ENCODE results near the gene MRTFB. TPM values are rescaled to one million over a fixed set of nuclear protein-coding genes. Genes with fewer than 3 reads are reported as not detected.

MRTFB gene
- total and polyA plus RNA-seq, 2 of the 13 experiments (the other 11 are each of a cell fraction or from before 2014, with no cell fraction given), result 11.4 to 14.0 TPM

GRCh38 chr16:14300705-14301168 lies 229.6 kb downstream of the MRTFB start (continued):
- no peak for TF ChIP-seq SRSF4 (IDR thresholded peaks at IDR 0.05; ENCODE audit: low read depth, low read length, poor library complexity, severe bottlenecking)
- peak; percentile 24; the same call in 1 of the 2 replicates for TF ChIP-seq RXRA (CRISPR knock-in tag; IDR thresholded peaks at IDR 0.05)
- TF ChIP-seq MXI1 (IDR thresholded peaks at IDR 0.05; ENCODE audit: borderline replicate concordance, low read depth, low read length), result peak; percentile 84; the same call in 1 of the 3 replicates
- peak; percentile 30; the same call in 1 of the 2 replicates for TF ChIP-seq NFKBIZ (CRISPR knock-in tag; IDR thresholded peaks at IDR 0.05)
- TF ChIP-seq FOXO1 (CRISPR knock-in tag; IDR thresholded peaks at IDR 0.05), result no peak; the same call in 1 of the 2 replicates
- peak; percentile 26; the same call in 1 of the 2 replicates for TF ChIP-seq ETV5 (CRISPR knock-in tag; IDR thresholded peaks at IDR 0.05; ENCODE audit: borderline replicate concordance)
- TF ChIP-seq DPF2 (CRISPR knock-in tag; IDR thresholded peaks at IDR 0.05; ENCODE audit: borderline replicate concordance, low read depth), result 0 out of 2 replicates have a peak, but pooled peaks have one; percentile 15
- no peak for TF ChIP-seq MTA1 (CRISPR knock-in tag; IDR thresholded peaks at IDR 0.05; ENCODE audit: borderline replicate concordance)
- TF ChIP-seq RARA (CRISPR knock-in tag; IDR thresholded peaks at IDR 0.05), result peak; percentile 54
- 0 out of 2 replicates have a peak, but pooled peaks have one; percentile 25 for TF ChIP-seq THRA (CRISPR knock-in tag; IDR thresholded peaks at IDR 0.05; ENCODE audit: borderline replicate concordance)
- 0 out of 2 replicates have a peak, but pooled peaks have one; percentile 41 for TF ChIP-seq DMAP1 (CRISPR knock-in tag; IDR thresholded peaks at IDR 0.05)
- peak; percentile 80; the same call in 1 of the 2 replicates for TF ChIP-seq ISX (CRISPR knock-in tag; conservative IDR thresholded peaks at IDR 0.05)
- peak; percentile 7; the same call in 1 of the 2 replicates for TF ChIP-seq NFE2L2 (IDR thresholded peaks at IDR 0.05; ENCODE audit: low read length)
- 0 out of 2 replicates have a peak, but pooled peaks have one; percentile 15 for TF ChIP-seq MNT (IDR thresholded peaks at IDR 0.05)
- peak; percentile 23; the same call in 1 of the 2 replicates for TF ChIP-seq KDM1A (CRISPR knock-in tag; IDR thresholded peaks at IDR 0.05)
- TF ChIP-seq ZNF280B (CRISPR knock-in tag; IDR thresholded peaks at IDR 0.05; ENCODE audit: borderline replicate concordance), result 0 out of 2 replicates have a peak, but pooled peaks have one; percentile 68
- TF ChIP-seq ARHGAP35 (CRISPR knock-in tag; IDR thresholded peaks at IDR 0.05; ENCODE audit: borderline replicate concordance), result no peak
- TF ChIP-seq MEF2D (CRISPR knock-in tag; IDR thresholded peaks at IDR 0.05), result peak; percentile 62
- TF ChIP-seq NKX3-1 (CRISPR knock-in tag; IDR thresholded peaks at IDR 0.05), result 0 out of 2 replicates have a peak, but pooled peaks have one; percentile 48
- no peak for TF ChIP-seq ZNF567 (CRISPR knock-in tag; IDR thresholded peaks at IDR 0.05; ENCODE audit: borderline replicate concordance)
- 0 out of 2 replicates have a peak, but pooled peaks have one; percentile 1 for TF ChIP-seq CEBPB (IDR thresholded peaks at IDR 0.05; ENCODE audit: borderline replicate concordance, low read depth, low read length)
- TF ChIP-seq PPARG (CRISPR knock-in tag; conservative IDR thresholded peaks at IDR 0.05), result no peak
- TF ChIP-seq HOXD1 (CRISPR knock-in tag; IDR thresholded peaks at IDR 0.05), result 0 out of 2 replicates have a peak, but pooled peaks have one; percentile 39
- peak; percentile 52; the same call in 1 of the 2 replicates for TF ChIP-seq ATF2 (CRISPR knock-in tag; IDR thresholded peaks at IDR 0.05)
- peak; percentile 76; the same call in 1 of the 2 replicates for TF ChIP-seq ZFP90 (CRISPR knock-in tag; IDR thresholded peaks at IDR 0.05; ENCODE audit: borderline replicate concordance)
- peak; percentile 57 for TF ChIP-seq ZNF629 (CRISPR knock-in tag; conservative IDR thresholded peaks at IDR 0.05)

All from HepG2 (cell line).